Spleen (tissue), 7 donors: ENCODE data around the gene SCN2A.

ENCODE experiments used
- CTCF ChIP-seq, 11 experiments: fragments of 200-600 bp in 7 of 11; fragments of 450-650 bp in 4 of 11; sonication (generic) in 4 of 11; IDR thresholded peaks in 8 of 11; conservative IDR thresholded peaks in 3 of 11; 1 replicate in 7 of 11; 2 replicates in 4 of 11; pipeline versions ENCODE4 v1.4.0 to v1.8.0; 2016 to 2021; ENCODE audit warnings: antibody characterized with exemption in 11 of 11, inconsistent platforms in 4 of 11, mild to moderate bottlenecking in 1 of 11
- POLR2A ChIP-seq, 3 donors: fragments of 450-650 bp; IDR thresholded peaks; one replicate each; pipeline ENCODE4 v1.5.1; 2017; ENCODE audit warnings: antibody characterized with exemption in 3 of 3, mild to moderate bottlenecking in 1 of 3
- POLR2AphosphoS5 ChIP-seq, 3 donors: sonication (generic); formaldehyde crosslinking; IDR thresholded peaks; one replicate each; pipeline ENCODE4 v1.5.1; 2017; ENCODE audit warnings: antibody characterized with exemption in 3 of 3
- donor health status: DM: no; HTN: no; CAD: no; lungs with moderate emphysema.
- donor health status: DM: no; HTN: no; CAD: no.
- donor health status: DM: no; HTN: no; CAD: no.

- TF ChIP-seq CTCF (IDR thresholded peaks at IDR 0.05 in 8 of 11, conservative IDR thresholded peaks at IDR 0.05 in 3 of 11) (no peak), POLR2AphosphoS5 (IDR thresholded peaks at IDR 0.05) (no peak), POLR2A (IDR thresholded peaks at IDR 0.05) (no peak)
Observed at GRCh38 chr2:165227571-165227970, 11.6 kb upstream of the SCN2A start.
